ENCODE results near the gene MED27. TPM values are rescaled to one million over a fixed set of nuclear protein-coding genes. Genes with fewer than 3 reads are reported as not detected.

The MED27 gene
- total and polyA plus RNA-seq, 2 donors (not counting 1 experiment from before 2014, with no cell fraction given) = 13.4 to 44.7 TPM

DNA sequence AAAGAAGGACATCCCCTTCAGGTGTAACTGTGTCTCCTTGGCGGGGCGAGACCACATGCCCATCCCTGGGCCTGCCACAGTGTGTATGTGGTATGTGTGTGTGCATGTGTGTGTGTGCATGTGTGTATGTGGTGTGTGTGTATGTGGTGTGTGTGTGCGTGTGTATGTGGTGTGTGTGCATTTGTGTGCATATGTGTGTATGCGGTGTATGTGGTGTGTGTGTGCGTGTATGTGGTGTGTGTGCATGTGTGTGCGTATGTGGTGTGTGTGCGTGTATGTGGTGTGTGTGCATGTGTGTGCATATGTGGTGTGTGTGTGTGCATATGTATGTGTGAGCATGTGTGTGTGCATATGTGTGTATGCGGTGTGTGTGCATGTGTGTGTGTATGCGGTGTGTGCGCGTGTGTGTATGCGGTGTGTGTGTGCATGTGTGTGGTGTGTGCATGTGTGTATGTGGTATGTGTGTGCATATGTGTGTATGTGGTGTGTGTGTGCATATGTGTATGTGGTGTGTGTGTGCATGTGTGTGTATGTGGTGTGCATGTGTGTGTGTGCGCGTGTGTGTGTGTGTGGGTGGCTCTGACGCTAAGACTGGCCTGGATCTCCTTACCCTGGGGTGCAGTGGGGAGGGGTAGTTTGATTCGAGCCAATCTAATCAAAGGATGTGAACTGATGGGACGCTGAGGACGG, 231.9 kb downstream of the MED27 start:
- peaks cover 2% of the 10 kb centered on the region for H4K20me1 ChIP-seq (ENCODE audit: control insufficient read depth, extremely low read depth, insufficient read depth, low read length)
- H3K4me3 ChIP-seq (replicated peaks in 1 of 4; ENCODE audit: control extremely low read depth in 1 of 4, insufficient read depth in 1 of 4, low read depth in 3 of 4, low read length in 4 of 4) = no peak overlapping the region
- H2AFZ ChIP-seq (ENCODE audit: low read length) = no peak overlapping the region
- H3K36me3 ChIP-seq (ENCODE audit: control insufficient read depth, insufficient read depth, low read length) = no peaks in the 10 kb centered on the region
- no peaks in the 10 kb centered on the region for H3K9me3 ChIP-seq (ENCODE audit: control insufficient read depth, insufficient read depth, low read depth, low read length)
- H3K4me1 ChIP-seq (ENCODE audit: control insufficient read depth, extremely low read depth, insufficient read depth, low read length) = no peaks in the 10 kb centered on the region
- no peak overlapping the region for H3K27ac ChIP-seq (ENCODE audit: insufficient read depth, low read length)
- no peak overlapping the region for H3K9ac ChIP-seq (ENCODE audit: insufficient read depth, low read length)
- no peak for DNase-seq (ENCODE audit: low read depth in 2 of 2)
- H3K27me3 ChIP-seq (ENCODE audit: control insufficient read depth, insufficient read depth, low read length) = no peaks in the 10 kb centered on the region
- no peaks in the 10 kb centered on the region for H3K79me2 ChIP-seq (ENCODE audit: control insufficient read depth, insufficient read depth, low read length)
- TF ChIP-seq, protein P1, sequence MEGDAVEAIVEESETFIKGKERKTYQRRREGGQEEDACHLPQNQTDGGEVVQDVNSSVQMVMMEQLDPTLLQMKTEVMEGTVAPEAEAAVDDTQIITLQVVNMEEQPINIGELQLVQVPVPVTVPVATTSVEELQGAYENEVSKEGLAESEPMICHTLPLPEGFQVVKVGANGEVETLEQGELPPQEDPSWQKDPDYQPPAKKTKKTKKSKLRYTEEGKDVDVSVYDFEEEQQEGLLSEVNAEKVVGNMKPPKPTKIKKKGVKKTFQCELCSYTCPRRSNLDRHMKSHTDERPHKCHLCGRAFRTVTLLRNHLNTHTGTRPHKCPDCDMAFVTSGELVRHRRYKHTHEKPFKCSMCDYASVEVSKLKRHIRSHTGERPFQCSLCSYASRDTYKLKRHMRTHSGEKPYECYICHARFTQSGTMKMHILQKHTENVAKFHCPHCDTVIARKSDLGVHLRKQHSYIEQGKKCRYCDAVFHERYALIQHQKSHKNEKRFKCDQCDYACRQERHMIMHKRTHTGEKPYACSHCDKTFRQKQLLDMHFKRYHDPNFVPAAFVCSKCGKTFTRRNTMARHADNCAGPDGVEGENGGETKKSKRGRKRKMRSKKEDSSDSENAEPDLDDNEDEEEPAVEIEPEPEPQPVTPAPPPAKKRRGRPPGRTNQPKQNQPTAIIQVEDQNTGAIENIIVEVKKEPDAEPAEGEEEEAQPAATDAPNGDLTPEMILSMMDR (conservative IDR thresholded peaks at IDR 0.05 in 1 of 2, IDR thresholded peaks at IDR 0.05 in 1 of 2; ENCODE audit: low read depth in 1 of 2, low read length in 2 of 2) = no peak
- TF ChIP-seq EZH2 (IDR thresholded peaks at IDR 0.05; ENCODE audit: low read length, missing control alignments) = no peak
- no peak overlapping the region for H3K4me2 ChIP-seq (ENCODE audit: extremely low read depth, insufficient read depth, low read length)

GRCh38 chr9:131845305-131846298, 234.1 kb downstream of the MED27 start:
- H3K79me2 ChIP-seq (ENCODE audit: control insufficient read depth, insufficient read depth, low read length) = no peaks in the 10 kb centered on the region
- H3K4me3 ChIP-seq (replicated peaks in 1 of 4; ENCODE audit: control extremely low read depth in 1 of 4, insufficient read depth in 1 of 4, low read depth in 3 of 4, low read length in 4 of 4) = no peak overlapping the region
- TF ChIP-seq, protein P1 (conservative IDR thresholded peaks at IDR 0.05 in 1 of 2, IDR thresholded peaks at IDR 0.05 in 1 of 2; ENCODE audit: low read depth in 1 of 2, low read length in 2 of 2) = no peak
- TF ChIP-seq EZH2 (IDR thresholded peaks at IDR 0.05; ENCODE audit: low read length, missing control alignments) = no peak
- no peak overlapping the region for H3K9ac ChIP-seq (ENCODE audit: insufficient read depth, low read length)
- no peaks in the 10 kb centered on the region for H3K9me3 ChIP-seq (ENCODE audit: control insufficient read depth, insufficient read depth, low read depth, low read length)
- no peak for DNase-seq (ENCODE audit: low read depth in 2 of 2)
- peaks cover 2% of the 10 kb centered on the region for H4K20me1 ChIP-seq (ENCODE audit: control insufficient read depth, extremely low read depth, insufficient read depth, low read length)
- H2AFZ ChIP-seq (ENCODE audit: low read length) = no peak overlapping the region
- H3K4me2 ChIP-seq (ENCODE audit: extremely low read depth, insufficient read depth, low read length) = no peak overlapping the region
- H3K4me1 ChIP-seq (ENCODE audit: control insufficient read depth, extremely low read depth, insufficient read depth, low read length) = no peaks in the 10 kb centered on the region
- H3K27ac ChIP-seq (ENCODE audit: insufficient read depth, low read length) = no peak overlapping the region
- no peaks in the 10 kb centered on the region for H3K27me3 ChIP-seq (ENCODE audit: control insufficient read depth, insufficient read depth, low read length)
- no peaks in the 10 kb centered on the region for H3K36me3 ChIP-seq (ENCODE audit: control insufficient read depth, insufficient read depth, low read length)

DNA sequence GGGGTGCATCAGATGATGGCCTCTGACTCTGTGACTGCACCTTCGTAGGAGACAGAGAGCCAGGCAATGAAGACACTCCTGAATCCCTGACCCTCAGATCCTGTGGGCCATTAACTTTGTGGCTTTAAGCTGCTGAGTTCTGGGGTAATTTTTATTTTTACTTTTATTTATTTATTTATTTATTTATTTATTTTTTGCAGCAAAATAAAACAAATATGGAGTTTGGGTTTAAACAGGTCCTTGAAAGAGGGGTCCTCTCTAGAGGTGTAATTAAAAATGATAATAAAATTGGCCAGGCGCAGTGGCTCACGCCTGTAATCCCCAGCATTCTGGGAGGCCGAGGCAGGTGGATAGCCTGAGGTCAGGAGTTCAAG, 234.9 kb downstream of the MED27 start:
- Histone ChIP-seq H3K9me3 (ENCODE audit: control insufficient read depth, insufficient read depth, low read depth, low read length) (no peaks in the 10 kb centered on the region), H3K4me1 (ENCODE audit: control insufficient read depth, extremely low read depth, insufficient read depth, low read length) (no peaks in the 10 kb centered on the region), H3K36me3 (ENCODE audit: control insufficient read depth, insufficient read depth, low read length) (no peaks in the 10 kb centered on the region), H3K27me3 (ENCODE audit: control insufficient read depth, insufficient read depth, low read length) (no peaks in the 10 kb centered on the region), H4K20me1 (ENCODE audit: control insufficient read depth, extremely low read depth, insufficient read depth, low read length) (no peaks in the 10 kb centered on the region), H3K27ac (ENCODE audit: insufficient read depth, low read length) (no peak overlapping the region), H2AFZ (ENCODE audit: low read length) (no peak overlapping the region), H3K4me3 (replicated peaks in 1 of 4; ENCODE audit: control extremely low read depth in 1 of 4, insufficient read depth in 1 of 4, low read depth in 3 of 4, low read length in 4 of 4) (no peak overlapping the region), H3K4me2 (ENCODE audit: extremely low read depth, insufficient read depth, low read length) (no peak overlapping the region), H3K9ac (ENCODE audit: insufficient read depth, low read length) (no peak overlapping the region), H3K79me2 (ENCODE audit: control insufficient read depth, insufficient read depth, low read length) (no peaks in the 10 kb centered on the region)
- DNase-seq (ENCODE audit: low read depth in 2 of 2) = no peak
- no peak for TF ChIP-seq EZH2 (IDR thresholded peaks at IDR 0.05; ENCODE audit: low read length, missing control alignments)
- TF ChIP-seq, protein P1 (conservative IDR thresholded peaks at IDR 0.05 in 1 of 2, IDR thresholded peaks at IDR 0.05 in 1 of 2; ENCODE audit: low read depth in 1 of 2, low read length in 2 of 2) = no peak
